ENCODE data around the gene PDE2A. TPM values are rescaled to one million over a fixed set of nuclear protein-coding genes. Genes with fewer than 3 reads are reported as not detected.

The PDE2A gene
- total RNA-seq, 1 donor from 2014 or later, result 168 TPM

GRCh38 chr11:72637198-72637597, 37.0 kb downstream of the PDE2A start:
- DNase-seq (ENCODE audit: low read depth in 2 of 2), result peak in 1 of 2 donors; percentile 31

GRCh38 chr11:72636376-72636775, 37.8 kb downstream of the PDE2A start:
- DNase-seq (ENCODE audit: low read depth in 2 of 2), result no peak

GRCh38 chr11:72635933-72636332, 38.3 kb downstream of the PDE2A start:
- DNase-seq (ENCODE audit: low read depth in 2 of 2), result no peak

- no peak for DNase-seq (ENCODE audit: low read depth in 2 of 2)
These were observed 38.8 kb downstream of the PDE2A start for GRCh38 chr11:72635309-72635915.

GRCh38 chr11:72634472-72635095, 39.6 kb downstream of the PDE2A start:
- peak in 1 of 2 donors; percentile 23 for DNase-seq (ENCODE audit: low read depth in 2 of 2)

GRCh38 chr11:72634016-72634415, 40.2 kb downstream of the PDE2A start:
- no peak for DNase-seq (ENCODE audit: low read depth in 2 of 2)

GRCh38 chr11:72633068-72633467, 41.2 kb downstream of the PDE2A start:
- peak in 1 of 2 donors; percentile 5 for DNase-seq (ENCODE audit: low read depth in 2 of 2)

GRCh38 chr11:72631806-72632731, 42.2 kb downstream of the PDE2A start:
- peak; percentile 93 to 99 for DNase-seq (ENCODE audit: low read depth in 2 of 2)

GRCh38 chr11:72630104-72630852, 43.9 kb downstream of the PDE2A start:
- DNase-seq (ENCODE audit: low read depth in 2 of 2), result no peak

GRCh38 chr11:72629266-72629665, 45.0 kb downstream of the PDE2A start:
- no peak for DNase-seq (ENCODE audit: low read depth in 2 of 2)

- no peak for DNase-seq (ENCODE audit: low read depth in 2 of 2)
These were observed 46.5 kb downstream of the PDE2A start for GRCh38 chr11:72627594-72628281.

- DNase-seq (ENCODE audit: low read depth in 2 of 2), result peak in 1 of 2 donors; percentile 6
These were observed 47.7 kb downstream of the PDE2A start for GRCh38 chr11:72626414-72626936.

GRCh38 chr11:72625691-72626413, 48.4 kb downstream of the PDE2A start:
- DNase-seq (ENCODE audit: low read depth in 2 of 2), result peak; percentile 92 to 93

GRCh38 chr11:72624496-72625201, 49.6 kb downstream of the PDE2A start:
- DNase-seq (ENCODE audit: low read depth in 2 of 2), result peak; percentile 86 to 87

- no peak for DNase-seq (ENCODE audit: low read depth in 2 of 2)
These were observed 51.2 kb downstream of the PDE2A start for GRCh38 chr11:72623052-72623451.

GRCh38 chr11:72621008-72621610, 53.1 kb downstream of the PDE2A start:
- no peak for DNase-seq (ENCODE audit: low read depth in 2 of 2)

GRCh38 chr11:72618803-72619202, 55.4 kb downstream of the PDE2A start:
- no peak for DNase-seq (ENCODE audit: low read depth in 2 of 2)

GRCh38 chr11:72617080-72617762, 57.0 kb downstream of the PDE2A start:
- DNase-seq (ENCODE audit: low read depth in 2 of 2), result no peak
